Measurements from ENCODE around the gene MUC13. TPM values are rescaled to one million over a fixed set of nuclear protein-coding genes. Genes with fewer than 3 reads are reported as not detected.

MUC13 gene
- total and polyA plus RNA-seq, 9 of the 15 experiments (the other 6 are each of a cell fraction or from before 2014, with no cell fraction given): 0.09 TPM; not detected in 8

GRCh38 chr3:124969963-124970722, 35.6 kb upstream of the MUC13 start:
- H3K27me3 ChIP-seq (ENCODE audit: control insufficient read depth in 2 of 2, insufficient read depth in 2 of 2, low read length in 2 of 2): peaks cover 9 to 30% of the 10 kb centered on the region in 2 experiments; a peak in 3 of 5 replicates
- 4% methylated on average over 16 of the region's 18 CpGs for WGBS (ENCODE audit: insufficient coverage, low coverage, missing lambda C conversion rate)
- no peaks in the 10 kb centered on the region for H3K9me3 ChIP-seq (replicated peaks; ENCODE audit: control insufficient read depth, insufficient read depth, low read depth, low read length)
- no TSS peak for BruUV-seq (replicated peaks)
- H3K9me1 ChIP-seq (ENCODE audit: control insufficient read depth, insufficient read depth, low read length): no peaks in the 10 kb centered on the region
- ATAC-seq (no peak), FAIRE-seq (no peak), DNase-seq (ENCODE audit: extremely low read depth in 1 of 4, low spot score in 3 of 4) (no peak)
- H3K4me3 ChIP-seq: no peak overlapping the region
- no peak overlapping the region for H2AFZ ChIP-seq (ENCODE audit: low read depth, low read length)
- no peaks in the 10 kb centered on the region for H4K20me1 ChIP-seq (replicated peaks; ENCODE audit: control insufficient read depth, insufficient read depth, low read length)
- no peak overlapping the region for H3K4me2 ChIP-seq (ENCODE audit: insufficient read depth, low read length)
- no peak for TF ChIP-seq NFE2 (IDR thresholded peaks at IDR 0.05; ENCODE audit: low read depth)
- TF ChIP-seq TAF7 (tag; IDR thresholded peaks at IDR 0.05): no peak
- no peak for TF ChIP-seq CREB3 (tag; conservative IDR thresholded peaks at IDR 0.05; ENCODE audit: low read depth)
- TF ChIP-seq GTF2A2 (tag; IDR thresholded peaks at IDR 0.05): no peak
- no peaks in the 10 kb centered on the region for H3K4me1 ChIP-seq (replicated peaks in 1 of 2; ENCODE audit: control insufficient read depth in 2 of 2, insufficient read depth in 2 of 2, low read length in 2 of 2)
- no peak overlapping the region for H3K27ac ChIP-seq (ENCODE audit: extremely low read depth, low read depth, low read length)
- ChIA-PET CTCF (ENCODE audit: low intra/inter-chr PET ratio) (no interaction called here), POLR2A (no interaction called here)
- in situ Hi-C loops (cut with MboI): no loop called here
- intact Hi-C loops (cut with micrococcal nuclease): no loop called here
- no peak overlapping the region for H3K9ac ChIP-seq (ENCODE audit: insufficient read depth in 1 of 2, low read depth in 2 of 2, low read length in 2 of 2)
- no peaks in the 10 kb centered on the region for H3K79me2 ChIP-seq (ENCODE audit: control insufficient read depth, insufficient read depth, low read length)
- no peaks in the 10 kb centered on the region for H3K36me3 ChIP-seq (ENCODE audit: control insufficient read depth, insufficient read depth, low read length)

- Histone ChIP-seq H3K9me3 (replicated peaks; ENCODE audit: control insufficient read depth, insufficient read depth, low read depth, low read length) (no peaks in the 10 kb centered on the region), H3K9me1 (ENCODE audit: control insufficient read depth, insufficient read depth, low read length) (no peaks in the 10 kb centered on the region), H3K9ac (ENCODE audit: insufficient read depth in 1 of 2, low read depth in 2 of 2, low read length in 2 of 2) (no peak overlapping the region), H3K4me3 (no peak overlapping the region), H4K20me1 (replicated peaks; ENCODE audit: control insufficient read depth, insufficient read depth, low read length) (no peaks in the 10 kb centered on the region), H2AFZ (ENCODE audit: low read depth, low read length) (no peak overlapping the region), H3K4me2 (ENCODE audit: insufficient read depth, low read length) (no peak overlapping the region), H3K4me1 (replicated peaks in 1 of 2; ENCODE audit: control insufficient read depth in 2 of 2, insufficient read depth in 2 of 2, low read length in 2 of 2) (no peaks in the 10 kb centered on the region), H3K27ac (ENCODE audit: extremely low read depth, low read depth, low read length) (no peak overlapping the region), H3K79me2 (ENCODE audit: control insufficient read depth, insufficient read depth, low read length) (no peaks in the 10 kb centered on the region), H3K36me3 (ENCODE audit: control insufficient read depth, insufficient read depth, low read length) (no peaks in the 10 kb centered on the region), H3K27me3 (ENCODE audit: control insufficient read depth in 2 of 2, insufficient read depth in 2 of 2, low read length in 2 of 2) (peaks cover 9 to 30% of the 10 kb centered on the region in 2 experiments; a peak in 3 of 5 replicates)
- in situ Hi-C loops (cut with MboI) (no loop called here), intact Hi-C loops (cut with micrococcal nuclease) (no loop called here)
- no peak for TF ChIP-seq FOXM1 (IDR thresholded peaks at IDR 0.05; ENCODE audit: low read depth)
- no peak for TF ChIP-seq FOXM1 (CRISPR knock-in tag; IDR thresholded peaks at IDR 0.05; ENCODE audit: low read depth)
- TF ChIP-seq, protein P1, sequence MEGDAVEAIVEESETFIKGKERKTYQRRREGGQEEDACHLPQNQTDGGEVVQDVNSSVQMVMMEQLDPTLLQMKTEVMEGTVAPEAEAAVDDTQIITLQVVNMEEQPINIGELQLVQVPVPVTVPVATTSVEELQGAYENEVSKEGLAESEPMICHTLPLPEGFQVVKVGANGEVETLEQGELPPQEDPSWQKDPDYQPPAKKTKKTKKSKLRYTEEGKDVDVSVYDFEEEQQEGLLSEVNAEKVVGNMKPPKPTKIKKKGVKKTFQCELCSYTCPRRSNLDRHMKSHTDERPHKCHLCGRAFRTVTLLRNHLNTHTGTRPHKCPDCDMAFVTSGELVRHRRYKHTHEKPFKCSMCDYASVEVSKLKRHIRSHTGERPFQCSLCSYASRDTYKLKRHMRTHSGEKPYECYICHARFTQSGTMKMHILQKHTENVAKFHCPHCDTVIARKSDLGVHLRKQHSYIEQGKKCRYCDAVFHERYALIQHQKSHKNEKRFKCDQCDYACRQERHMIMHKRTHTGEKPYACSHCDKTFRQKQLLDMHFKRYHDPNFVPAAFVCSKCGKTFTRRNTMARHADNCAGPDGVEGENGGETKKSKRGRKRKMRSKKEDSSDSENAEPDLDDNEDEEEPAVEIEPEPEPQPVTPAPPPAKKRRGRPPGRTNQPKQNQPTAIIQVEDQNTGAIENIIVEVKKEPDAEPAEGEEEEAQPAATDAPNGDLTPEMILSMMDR (IDR thresholded peaks at IDR 0.05 in 2 of 3, conservative IDR thresholded peaks at IDR 0.05 in 1 of 3; ENCODE audit: insufficient read depth in 2 of 3, low read depth in 1 of 3, low read length in 3 of 3): no peak
- no peak for TF ChIP-seq HMGN3 (IDR thresholded peaks at IDR 0.05; ENCODE audit: borderline replicate concordance, extremely low read depth, insufficient read length, low read depth, low read length)
- TF ChIP-seq POLR2B (IDR thresholded peaks at IDR 0.05; ENCODE audit: low read depth, partially characterized antibody): no peak
- no peak for TF ChIP-seq USF2 (CRISPR knock-in tag; IDR thresholded peaks at IDR 0.05)
- FAIRE-seq: no peak
- POLR2A ChIA-PET: no interaction called here
- ATAC-seq: no peak
- no peak for DNase-seq (ENCODE audit: extremely low read depth in 1 of 4, low spot score in 3 of 4)
- CTCF ChIA-PET (ENCODE audit: low intra/inter-chr PET ratio): no interaction called here
- BruUV-seq (replicated peaks): no TSS peak
- 3% methylated on average over 7 of the region's 8 CpGs for WGBS (ENCODE audit: insufficient coverage, low coverage, missing lambda C conversion rate)
These were observed 34.6 kb upstream of the MUC13 start for GRCh38 chr3:124969190-124969589.

All from K562 (cell line).